ENCODE data around the gene MYO5C.

The MYO5C gene

DNA sequence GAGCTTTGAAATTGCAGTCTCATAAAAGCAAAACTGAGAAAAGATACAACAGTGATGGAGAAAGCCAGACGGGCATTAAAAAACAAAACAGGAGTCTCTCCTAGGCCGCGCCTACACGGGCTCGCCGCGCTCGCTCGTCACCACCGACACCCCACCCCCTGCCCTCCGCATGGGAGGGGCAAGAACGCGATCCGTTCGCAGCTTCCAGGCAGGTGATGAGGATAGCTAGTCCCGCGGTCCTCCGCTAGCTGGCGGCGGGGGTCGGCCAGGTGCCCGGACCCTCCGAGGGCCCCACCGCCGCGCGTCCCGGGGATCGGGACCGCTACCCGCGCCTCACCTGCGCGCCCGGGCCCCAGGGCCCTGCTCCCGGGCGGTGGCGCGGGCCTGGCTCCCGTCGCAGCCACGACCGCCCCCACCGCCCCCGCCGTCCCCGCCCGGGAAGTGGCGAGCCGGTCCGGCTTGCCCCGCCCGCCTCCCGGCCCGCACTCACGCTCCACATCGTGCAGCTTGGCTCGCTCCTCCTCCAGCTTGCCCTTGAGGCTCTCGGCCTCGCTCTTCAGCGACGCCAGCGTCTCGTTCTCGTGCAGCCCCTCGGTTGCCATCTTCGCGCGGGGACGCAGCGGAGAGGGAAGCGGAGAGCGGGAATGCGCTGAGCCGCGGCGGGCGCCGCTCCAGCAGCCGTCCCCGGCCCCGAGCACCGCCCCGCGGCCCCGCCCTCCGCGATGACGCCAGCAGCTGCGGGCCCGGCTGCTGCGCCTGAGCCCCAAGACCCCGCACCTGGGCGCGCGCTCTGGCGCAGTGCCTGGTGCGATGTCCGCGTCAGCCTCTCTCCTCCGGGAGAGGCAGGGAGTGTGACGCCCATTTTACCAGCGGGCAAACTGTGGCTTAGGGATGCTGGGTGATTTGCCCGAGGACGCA lies 116.1 kb downstream of the MYO5C start:
- Histone ChIP-seq H4K20me1 (ENCODE audit: insufficient read depth, low read length) (peaks cover 29% of the 10 kb centered on the region), H3K27me3 (ENCODE audit: low read depth, low read length) (no peaks in the 10 kb centered on the region), H3K9me3 (ENCODE audit: insufficient read depth, low read length) (no peaks in the 10 kb centered on the region), H3K36me3 (replicated peaks; ENCODE audit: low read depth, low read length) (no peaks in the 10 kb centered on the region), H3K4me2 (ENCODE audit: low read length) (peak overlapping the region; percentile 82), H3K9ac (ENCODE audit: low read length) (peak overlapping the region; percentile 81), H3K4me1 (ENCODE audit: low read length) (peaks cover 23% of the 10 kb centered on the region), H2AFZ (ENCODE audit: low read depth, low read length) (peak overlapping the region; percentile 92), H3K79me2 (ENCODE audit: low read length) (peaks cover 28% of the 10 kb centered on the region), H3K27ac (ENCODE audit: low read length) (peak overlapping the region; percentile 57), H3K4me3 (ENCODE audit: low read length) (peak overlapping the region; percentile 93)
- no peak for TF ChIP-seq EZH2phosphoT487 (IDR thresholded peaks at IDR 0.05; ENCODE audit: low read depth)
- TF ChIP-seq, protein P1, sequence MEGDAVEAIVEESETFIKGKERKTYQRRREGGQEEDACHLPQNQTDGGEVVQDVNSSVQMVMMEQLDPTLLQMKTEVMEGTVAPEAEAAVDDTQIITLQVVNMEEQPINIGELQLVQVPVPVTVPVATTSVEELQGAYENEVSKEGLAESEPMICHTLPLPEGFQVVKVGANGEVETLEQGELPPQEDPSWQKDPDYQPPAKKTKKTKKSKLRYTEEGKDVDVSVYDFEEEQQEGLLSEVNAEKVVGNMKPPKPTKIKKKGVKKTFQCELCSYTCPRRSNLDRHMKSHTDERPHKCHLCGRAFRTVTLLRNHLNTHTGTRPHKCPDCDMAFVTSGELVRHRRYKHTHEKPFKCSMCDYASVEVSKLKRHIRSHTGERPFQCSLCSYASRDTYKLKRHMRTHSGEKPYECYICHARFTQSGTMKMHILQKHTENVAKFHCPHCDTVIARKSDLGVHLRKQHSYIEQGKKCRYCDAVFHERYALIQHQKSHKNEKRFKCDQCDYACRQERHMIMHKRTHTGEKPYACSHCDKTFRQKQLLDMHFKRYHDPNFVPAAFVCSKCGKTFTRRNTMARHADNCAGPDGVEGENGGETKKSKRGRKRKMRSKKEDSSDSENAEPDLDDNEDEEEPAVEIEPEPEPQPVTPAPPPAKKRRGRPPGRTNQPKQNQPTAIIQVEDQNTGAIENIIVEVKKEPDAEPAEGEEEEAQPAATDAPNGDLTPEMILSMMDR (IDR thresholded peaks at IDR 0.05; ENCODE audit: low read depth, low read length) = no peak

DNA sequence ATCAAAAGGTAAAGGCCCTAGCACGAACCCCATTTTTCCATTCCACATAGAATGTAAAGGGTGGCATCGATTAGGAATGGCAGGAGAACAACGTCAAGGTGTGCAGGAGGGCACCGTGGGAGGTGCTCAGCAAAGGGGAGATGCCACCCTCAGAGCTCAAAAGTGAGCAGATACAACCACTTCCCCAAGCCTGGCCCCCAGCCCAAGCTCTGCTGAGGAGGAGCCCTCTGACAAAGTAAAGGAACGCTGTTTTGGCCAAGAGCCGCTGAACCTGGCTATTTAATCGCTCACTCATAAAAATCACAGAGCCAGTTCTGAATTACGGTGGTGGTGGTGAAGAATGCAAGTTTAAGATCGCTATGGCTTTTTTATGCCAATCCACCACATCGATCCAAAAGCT lies 116.8 kb downstream of the MYO5C start:
- Histone ChIP-seq H2AFZ (ENCODE audit: low read depth, low read length) (no peak overlapping the region), H3K27me3 (ENCODE audit: low read depth, low read length) (no peaks in the 10 kb centered on the region), H3K79me2 (ENCODE audit: low read length) (peaks cover 30% of the 10 kb centered on the region), H3K9ac (ENCODE audit: low read length) (peak overlapping the region; percentile 81), H3K36me3 (replicated peaks; ENCODE audit: low read depth, low read length) (no peaks in the 10 kb centered on the region), H3K4me2 (ENCODE audit: low read length) (peak overlapping the region; percentile 82), H3K4me3 (ENCODE audit: low read length) (peak overlapping the region; percentile 93), H3K4me1 (ENCODE audit: low read length) (peaks cover 23% of the 10 kb centered on the region), H4K20me1 (ENCODE audit: insufficient read depth, low read length) (peaks cover 29% of the 10 kb centered on the region), H3K9me3 (ENCODE audit: insufficient read depth, low read length) (no peaks in the 10 kb centered on the region), H3K27ac (ENCODE audit: low read length) (no peak overlapping the region)
- TF ChIP-seq, protein P1 (IDR thresholded peaks at IDR 0.05; ENCODE audit: low read depth, low read length) = no peak
- no peak for TF ChIP-seq EZH2phosphoT487 (IDR thresholded peaks at IDR 0.05; ENCODE audit: low read depth)

DNA sequence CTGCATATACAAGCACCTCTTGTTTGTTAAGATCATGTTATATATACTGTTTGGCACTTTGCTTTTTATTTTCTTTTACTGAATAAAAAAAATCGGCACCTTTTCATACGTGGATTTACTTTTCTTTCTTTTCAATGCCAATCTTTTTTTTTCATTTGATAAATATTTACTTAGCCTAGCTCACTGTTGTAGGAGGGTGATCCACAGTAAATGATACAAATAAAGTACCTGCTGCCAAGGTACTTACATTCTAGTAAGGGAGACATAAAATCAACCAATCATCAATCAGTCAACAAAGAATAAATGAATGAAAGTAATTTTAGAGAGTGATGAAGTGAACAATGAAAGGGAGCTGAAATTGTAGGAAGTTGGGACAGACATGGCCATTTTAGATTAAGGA lies 122.7 kb downstream of the MYO5C start:
- no peak overlapping the region for H3K27ac ChIP-seq (ENCODE audit: low read length)
- H3K27me3 ChIP-seq (ENCODE audit: low read depth, low read length) = no peaks in the 10 kb centered on the region
- H3K9me3 ChIP-seq (ENCODE audit: insufficient read depth, low read length) = no peaks in the 10 kb centered on the region
- peaks cover 35% of the 10 kb centered on the region for H3K79me2 ChIP-seq (ENCODE audit: low read length)
- H3K36me3 ChIP-seq (replicated peaks; ENCODE audit: low read depth, low read length) = peaks cover 2% of the 10 kb centered on the region
- no peak overlapping the region for H3K9ac ChIP-seq (ENCODE audit: low read length)
- H3K4me1 ChIP-seq (ENCODE audit: low read length) = no peaks in the 10 kb centered on the region
- no peak overlapping the region for H3K4me3 ChIP-seq (ENCODE audit: low read length)
- H4K20me1 ChIP-seq (ENCODE audit: insufficient read depth, low read length) = peaks cover 23% of the 10 kb centered on the region
- H3K4me2 ChIP-seq (ENCODE audit: low read length) = no peak overlapping the region
- TF ChIP-seq, protein P1 (IDR thresholded peaks at IDR 0.05; ENCODE audit: low read depth, low read length) = no peak
- no peak for TF ChIP-seq EZH2phosphoT487 (IDR thresholded peaks at IDR 0.05; ENCODE audit: low read depth)
- no peak overlapping the region for H2AFZ ChIP-seq (ENCODE audit: low read depth, low read length)

DNA sequence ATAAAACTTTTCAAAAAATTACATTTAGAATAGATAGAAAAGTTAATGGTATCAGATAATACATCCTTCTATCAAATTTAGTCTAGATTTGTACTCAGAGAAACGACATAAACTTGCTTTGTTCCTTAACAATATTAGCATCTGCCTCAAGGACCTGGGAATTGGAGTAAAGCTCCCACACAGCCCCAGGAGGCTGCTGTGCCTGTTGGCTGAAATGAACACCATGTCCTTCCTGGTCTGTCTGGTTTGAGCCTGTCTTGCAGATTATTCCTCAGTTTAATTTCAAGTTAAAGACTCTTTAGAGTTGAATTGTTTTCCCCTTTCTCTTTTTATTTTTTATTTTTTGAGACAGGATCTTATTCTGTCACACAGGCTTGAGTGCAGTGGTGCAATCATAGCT lies 123.8 kb downstream of the MYO5C start:
- TF ChIP-seq, protein P1 (IDR thresholded peaks at IDR 0.05; ENCODE audit: low read depth, low read length) = no peak
- TF ChIP-seq EZH2phosphoT487 (IDR thresholded peaks at IDR 0.05; ENCODE audit: low read depth) = no peak
- Histone ChIP-seq H3K9ac (ENCODE audit: low read length) (no peak overlapping the region), H3K9me3 (ENCODE audit: insufficient read depth, low read length) (no peaks in the 10 kb centered on the region), H3K36me3 (replicated peaks; ENCODE audit: low read depth, low read length) (peaks cover 2% of the 10 kb centered on the region), H3K27me3 (ENCODE audit: low read depth, low read length) (no peaks in the 10 kb centered on the region), H3K27ac (ENCODE audit: low read length) (no peak overlapping the region), H3K4me1 (ENCODE audit: low read length) (no peaks in the 10 kb centered on the region), H4K20me1 (ENCODE audit: insufficient read depth, low read length) (peaks cover 19% of the 10 kb centered on the region), H3K79me2 (ENCODE audit: low read length) (peaks cover 36% of the 10 kb centered on the region), H2AFZ (ENCODE audit: low read depth, low read length) (no peak overlapping the region), H3K4me3 (ENCODE audit: low read length) (no peak overlapping the region), H3K4me2 (ENCODE audit: low read length) (no peak overlapping the region)

All from OCI-LY3 (cell line).